ENCODE data around the gene APELA.

The APELA gene

DNA sequence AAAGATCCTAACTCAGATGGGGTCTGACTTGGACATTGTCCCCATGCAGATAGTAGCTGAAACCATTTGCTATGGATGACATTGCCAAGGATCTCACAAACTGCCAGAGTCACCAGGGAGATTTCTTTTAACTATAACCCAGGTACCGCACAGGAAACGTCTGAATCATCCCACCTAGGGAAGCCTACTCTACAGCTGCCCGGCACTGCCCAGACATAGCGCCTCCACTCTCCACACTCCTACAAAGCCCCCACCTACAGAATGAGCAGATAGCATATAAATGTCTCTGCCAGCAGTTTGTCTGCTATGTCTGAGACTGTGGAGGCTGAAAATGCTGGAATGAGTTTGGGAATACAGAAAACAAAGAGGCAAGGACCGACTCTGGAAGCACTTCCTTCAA lies 68.2 kb downstream of the APELA start:
- Histone ChIP-seq H3K27ac (replicated peaks) (no peak overlapping the region), H3K4me3 (replicated peaks; ENCODE audit: insufficient read depth, low read length) (no peak overlapping the region), H3K27me3 (ENCODE audit: insufficient read depth, poor library complexity, severe bottlenecking) (no peaks in the 10 kb centered on the region)
- DNase-seq (ENCODE audit: low read depth in 1 of 2, low spot score in 1 of 2) = no peak
- TF ChIP-seq SPI1 (IDR thresholded peaks at IDR 0.05; ENCODE audit: borderline replicate concordance, low read depth) (no peak), POLR2AphosphoS5 (IDR thresholded peaks at IDR 0.05; ENCODE audit: low read depth) (no peak), GABPA (IDR thresholded peaks at IDR 0.05; ENCODE audit: low read depth) (no peak)
- TF ChIP-seq, protein P1, sequence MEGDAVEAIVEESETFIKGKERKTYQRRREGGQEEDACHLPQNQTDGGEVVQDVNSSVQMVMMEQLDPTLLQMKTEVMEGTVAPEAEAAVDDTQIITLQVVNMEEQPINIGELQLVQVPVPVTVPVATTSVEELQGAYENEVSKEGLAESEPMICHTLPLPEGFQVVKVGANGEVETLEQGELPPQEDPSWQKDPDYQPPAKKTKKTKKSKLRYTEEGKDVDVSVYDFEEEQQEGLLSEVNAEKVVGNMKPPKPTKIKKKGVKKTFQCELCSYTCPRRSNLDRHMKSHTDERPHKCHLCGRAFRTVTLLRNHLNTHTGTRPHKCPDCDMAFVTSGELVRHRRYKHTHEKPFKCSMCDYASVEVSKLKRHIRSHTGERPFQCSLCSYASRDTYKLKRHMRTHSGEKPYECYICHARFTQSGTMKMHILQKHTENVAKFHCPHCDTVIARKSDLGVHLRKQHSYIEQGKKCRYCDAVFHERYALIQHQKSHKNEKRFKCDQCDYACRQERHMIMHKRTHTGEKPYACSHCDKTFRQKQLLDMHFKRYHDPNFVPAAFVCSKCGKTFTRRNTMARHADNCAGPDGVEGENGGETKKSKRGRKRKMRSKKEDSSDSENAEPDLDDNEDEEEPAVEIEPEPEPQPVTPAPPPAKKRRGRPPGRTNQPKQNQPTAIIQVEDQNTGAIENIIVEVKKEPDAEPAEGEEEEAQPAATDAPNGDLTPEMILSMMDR (IDR thresholded peaks at IDR 0.05; ENCODE audit: insufficient read depth, low read length) = no peak
- TF ChIP-seq, protein P2, sequence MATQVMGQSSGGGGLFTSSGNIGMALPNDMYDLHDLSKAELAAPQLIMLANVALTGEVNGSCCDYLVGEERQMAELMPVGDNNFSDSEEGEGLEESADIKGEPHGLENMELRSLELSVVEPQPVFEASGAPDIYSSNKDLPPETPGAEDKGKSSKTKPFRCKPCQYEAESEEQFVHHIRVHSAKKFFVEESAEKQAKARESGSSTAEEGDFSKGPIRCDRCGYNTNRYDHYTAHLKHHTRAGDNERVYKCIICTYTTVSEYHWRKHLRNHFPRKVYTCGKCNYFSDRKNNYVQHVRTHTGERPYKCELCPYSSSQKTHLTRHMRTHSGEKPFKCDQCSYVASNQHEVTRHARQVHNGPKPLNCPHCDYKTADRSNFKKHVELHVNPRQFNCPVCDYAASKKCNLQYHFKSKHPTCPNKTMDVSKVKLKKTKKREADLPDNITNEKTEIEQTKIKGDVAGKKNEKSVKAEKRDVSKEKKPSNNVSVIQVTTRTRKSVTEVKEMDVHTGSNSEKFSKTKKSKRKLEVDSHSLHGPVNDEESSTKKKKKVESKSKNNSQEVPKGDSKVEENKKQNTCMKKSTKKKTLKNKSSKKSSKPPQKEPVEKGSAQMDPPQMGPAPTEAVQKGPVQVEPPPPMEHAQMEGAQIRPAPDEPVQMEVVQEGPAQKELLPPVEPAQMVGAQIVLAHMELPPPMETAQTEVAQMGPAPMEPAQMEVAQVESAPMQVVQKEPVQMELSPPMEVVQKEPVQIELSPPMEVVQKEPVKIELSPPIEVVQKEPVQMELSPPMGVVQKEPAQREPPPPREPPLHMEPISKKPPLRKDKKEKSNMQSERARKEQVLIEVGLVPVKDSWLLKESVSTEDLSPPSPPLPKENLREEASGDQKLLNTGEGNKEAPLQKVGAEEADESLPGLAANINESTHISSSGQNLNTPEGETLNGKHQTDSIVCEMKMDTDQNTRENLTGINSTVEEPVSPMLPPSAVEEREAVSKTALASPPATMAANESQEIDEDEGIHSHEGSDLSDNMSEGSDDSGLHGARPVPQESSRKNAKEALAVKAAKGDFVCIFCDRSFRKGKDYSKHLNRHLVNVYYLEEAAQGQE (IDR thresholded peaks at IDR 0.05; ENCODE audit: insufficient replicate concordance, low read depth) = no peak

GRCh38 chr4:164946810-164947209 lies 69.8 kb downstream of the APELA start:
- Histone ChIP-seq H3K4me3 (replicated peaks; ENCODE audit: insufficient read depth, low read length) (no peak overlapping the region), H3K27ac (replicated peaks) (no peak overlapping the region), H3K27me3 (ENCODE audit: insufficient read depth, poor library complexity, severe bottlenecking) (no peaks in the 10 kb centered on the region)
- no peak for DNase-seq (ENCODE audit: low read depth in 1 of 2, low spot score in 1 of 2)
- no peak for TF ChIP-seq SPI1 (IDR thresholded peaks at IDR 0.05; ENCODE audit: borderline replicate concordance, low read depth)

Measured in HL-60 (cell line).